Upper lobe of left lung (tissue), 6 donors: Measurements from ENCODE around the gene CCNQ. TPM values are rescaled to one million over a fixed set of nuclear protein-coding genes. Genes with fewer than 3 reads are reported as not detected.

Source experiments
- ATAC-seq, 2 donors: fragments of 200-7000 bp; cut with Tn5 transposase; one replicate each; pipeline ENCODE4 v1.9.1; 2022; ENCODE audit warnings: mild to moderate bottlenecking in 2 of 2, moderate library complexity in 2 of 2; ENCODE audit not compliant: low FRiP score in 2 of 2
- DNase-seq, 2 donors: peaks; one replicate each; pipeline ENCODE4 v3.0.0-alpha.2; 2019 to 2020
- H3K27ac ChIP-seq, 4 donors: fragments of 200-600 bp; sonication (generic); one replicate each; pipeline ENCODE4 v1.5.1; 2016 to 2019
- H3K27me3 ChIP-seq, 4 donors: fragments of 200-600 bp; sonication (generic); one replicate each; pipeline ENCODE4 v1.5.1; 2017 to 2019
- H3K36me3 ChIP-seq, 4 donors: fragments of 200-600 bp; sonication (generic); one replicate each; pipeline ENCODE4 v1.5.1; 2016 to 2019
- H3K4me1 ChIP-seq, 4 donors: fragments of 200-600 bp; sonication (generic); one replicate each; pipeline ENCODE4 v1.5.1; 2018 to 2019
- H3K4me3 ChIP-seq, 4 donors: fragments of 200-600 bp; sonication (generic); one replicate each; pipeline ENCODE4 v1.5.1; 2017 to 2019; ENCODE audit warnings: mild to moderate bottlenecking in 2 of 4, moderate library complexity in 1 of 4
- H3K9me3 ChIP-seq, 4 donors: fragments of 200-600 bp; sonication (generic); one replicate each; pipeline ENCODE4 v1.5.1; 2018 to 2019
- CTCF ChIP-seq, 6 experiments: fragments of 450-650 bp in 4 of 6; fragments of 200-600 bp in 2 of 6; sonication (generic) in 2 of 6; IDR thresholded peaks; one replicate each; pipeline ENCODE4 v1.5.1; 2016 to 2019; ENCODE audit warnings: antibody characterized with exemption in 6 of 6
- EP300 ChIP-seq, 4 donors: sonication (generic); formaldehyde crosslinking; IDR thresholded peaks; one replicate each; pipeline ENCODE4 v1.5.1; 2017; ENCODE audit warnings: antibody characterized with exemption in 4 of 4, control low read depth in 2 of 4
- POLR2A ChIP-seq, 4 donors: fragments of 450-650 bp; IDR thresholded peaks; one replicate each; pipeline ENCODE4 v1.5.1; 2016 to 2017; ENCODE audit warnings: antibody characterized with exemption in 4 of 4, mild to moderate bottlenecking in 2 of 4
- POLR2AphosphoS5 ChIP-seq, 2 donors: sonication (generic); formaldehyde crosslinking; IDR thresholded peaks; one replicate each; pipeline ENCODE4 v1.5.1; 2017; ENCODE audit warnings: antibody characterized with exemption in 2 of 2
- WGBS, 2 donors: methylation state at CpG; one replicate each; pipeline ENCODE4 v1.1.5; 2017 to 2018; 5-methylcytosine and 5-hydroxymethylcytosine counted together
- total RNA-seq, 6 donors: library from RNA; depleted of rRNA in 4 of 6; stranded (reverse); fragments of >200 nt in 4 of 6; gene quantifications; one replicate each; pipeline versions ENCODE4 v1.1.0 to v1.2.1, GENCODE V29; 2016 to 2021
- donor health status: DM: no; HTN: no; CAD: no; lungs with moderate emphysema.
- donor health status: DM: no; HTN: yes; CAD: no; lungs with severe emphysema.

The CCNQ gene
- total RNA-seq, 6 donors from 2014 or later, result 13.4 to 48.2 (median 24.6) TPM

- Histone ChIP-seq H3K9me3 (no peaks in the 10 kb centered on the region), H3K27ac (no peak overlapping the region), H3K27me3 (no peaks in the 10 kb centered on the region), H3K4me3 (no peak overlapping the region), H3K36me3 (no peaks in the 10 kb centered on the region), H3K4me1 (peaks cover 0 to 5% (median 0%) of the 10 kb centered on the region in 4 donors)
- no peak for TF ChIP-seq CTCF (IDR thresholded peaks at IDR 0.05)
- TF ChIP-seq POLR2AphosphoS5 (IDR thresholded peaks at IDR 0.05), result no peak
- no peak for TF ChIP-seq POLR2A (IDR thresholded peaks at IDR 0.05)
- no peak for TF ChIP-seq EP300 (IDR thresholded peaks at IDR 0.05)
- 73 to 93% methylated on average over 1 to 2 of the region's 2 CpGs for WGBS, 2 donors
- no peak for DNase-seq
- ATAC-seq, result no peak
These were observed 20.1 kb downstream of the CCNQ start for GRCh38 chrX:153578889-153579288.

GRCh38 chrX:153578200-153578835 lies 20.6 kb downstream of the CCNQ start:
- TF ChIP-seq EP300 (IDR thresholded peaks at IDR 0.05), result no peak
- TF ChIP-seq POLR2A (IDR thresholded peaks at IDR 0.05), result no peak
- TF ChIP-seq POLR2AphosphoS5 (IDR thresholded peaks at IDR 0.05), result no peak
- no peak for TF ChIP-seq CTCF (IDR thresholded peaks at IDR 0.05)
- no peak for ATAC-seq
- Histone ChIP-seq H3K27ac (no peak overlapping the region), H3K4me3 (no peak overlapping the region), H3K9me3 (no peaks in the 10 kb centered on the region), H3K36me3 (no peaks in the 10 kb centered on the region), H3K4me1 (peaks cover 0 to 5% (median 0%) of the 10 kb centered on the region in 4 donors), H3K27me3 (no peaks in the 10 kb centered on the region)
- no peak for DNase-seq
- 82 to 93% methylated on average over 7 to 18 of the region's 18 CpGs for WGBS, 2 donors

DNA sequence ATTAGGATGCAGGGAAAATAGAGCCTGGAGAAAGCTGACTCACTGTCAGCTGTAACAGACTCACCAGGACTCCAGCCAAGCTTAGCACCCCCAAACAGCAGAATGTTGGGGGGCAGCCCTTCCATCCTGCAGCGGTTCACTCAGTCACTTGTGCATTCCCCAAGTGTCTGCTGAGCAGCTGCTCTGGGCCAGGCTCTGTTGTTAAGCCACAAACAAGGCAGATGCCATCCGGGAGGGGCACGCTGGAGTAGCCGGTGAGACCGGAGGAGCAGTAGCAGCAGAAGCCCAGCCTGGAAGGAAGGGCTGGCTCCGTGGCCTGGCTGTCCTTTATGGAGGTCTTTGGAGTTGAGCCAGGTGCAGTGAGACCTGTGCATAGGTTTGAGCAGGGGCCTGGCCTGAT lies 22.0 kb downstream of the CCNQ start:
- H3K27me3 ChIP-seq, result no peaks in the 10 kb centered on the region

GRCh38 chrX:153576239-153576870 lies 22.6 kb downstream of the CCNQ start:
- Histone ChIP-seq H3K4me1 (no peaks in the 10 kb centered on the region), H3K4me3 (no peak overlapping the region), H3K36me3 (no peaks in the 10 kb centered on the region), H3K9me3 (no peaks in the 10 kb centered on the region), H3K27me3 (peaks cover 0 to 3% (median 0%) of the 10 kb centered on the region in 4 donors), H3K27ac (no peak overlapping the region)
- no peak for DNase-seq
- ATAC-seq, result no peak
- no peak for TF ChIP-seq POLR2AphosphoS5 (IDR thresholded peaks at IDR 0.05)
- WGBS, 2 donors, result 68 to 74% methylated on average over 7 to 10 of the region's 10 CpGs

More for the DNA sequence above, 22.0 kb downstream of the CCNQ start:
- no peaks in the 10 kb centered on the region for H3K4me1 ChIP-seq
- no peaks in the 10 kb centered on the region for H3K36me3 ChIP-seq
- no peak for DNase-seq
- no peak for ATAC-seq
- no peak overlapping the region for H3K4me3 ChIP-seq
- TF ChIP-seq EP300 (IDR thresholded peaks at IDR 0.05) (no peak), POLR2AphosphoS5 (IDR thresholded peaks at IDR 0.05) (no peak), CTCF (IDR thresholded peaks at IDR 0.05) (no peak), POLR2A (IDR thresholded peaks at IDR 0.05) (no peak)
- WGBS, 2 donors, result 85% methylated on average over 6 of the region's 6 CpGs; no CpG with 5 or more reads in 1 of the 2 donors
- no peaks in the 10 kb centered on the region for H3K9me3 ChIP-seq
- no peak overlapping the region for H3K27ac ChIP-seq

DNA sequence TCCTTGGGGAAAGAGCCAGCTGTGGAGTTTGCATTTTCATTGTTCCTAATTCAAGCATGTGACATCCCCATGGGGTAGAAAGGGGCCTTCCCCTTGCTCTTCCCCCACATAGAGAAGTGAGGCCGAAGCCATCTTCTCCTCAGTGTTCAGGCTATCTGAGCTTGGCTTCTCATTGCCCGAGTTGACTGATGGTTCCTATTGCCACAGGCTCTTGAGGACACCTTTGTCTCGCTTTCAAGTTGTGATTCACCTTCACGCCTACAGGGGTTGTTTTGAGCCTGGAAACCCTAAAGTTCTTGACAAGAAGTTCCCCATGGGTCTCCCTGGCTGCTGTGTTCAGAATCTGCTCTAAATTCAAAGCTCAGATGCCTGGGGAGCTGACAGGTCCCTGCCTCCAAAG lies 25.0 kb downstream of the CCNQ start:
- peaks cover 0 to 3% (median 0%) of the 10 kb centered on the region in 4 donors for H3K27me3 ChIP-seq
- 68 to 75% methylated on average over 4 of the region's 4 CpGs for WGBS, 2 donors
- no peak for TF ChIP-seq POLR2AphosphoS5 (IDR thresholded peaks at IDR 0.05)
- TF ChIP-seq POLR2A (IDR thresholded peaks at IDR 0.05), result no peak
- TF ChIP-seq CTCF (IDR thresholded peaks at IDR 0.05), result no peak
- TF ChIP-seq EP300 (IDR thresholded peaks at IDR 0.05), result no peak

More for the DNA sequence above, 25.0 kb downstream of the CCNQ start:
- ATAC-seq (no peak), DNase-seq (no peak)
- Histone ChIP-seq H3K9me3 (no peaks in the 10 kb centered on the region), H3K36me3 (no peaks in the 10 kb centered on the region), H3K4me1 (no peaks in the 10 kb centered on the region), H3K4me3 (no peak overlapping the region), H3K27ac (no peak overlapping the region)
